ENCODE results near the gene GRIA1. TPM values are rescaled to one million over a fixed set of nuclear protein-coding genes. Genes with fewer than 3 reads are reported as not detected.

GRIA1 gene
- polyA plus RNA-seq, 4 donors = 0.03 to 0.04 TPM; not detected in 2

DNA sequence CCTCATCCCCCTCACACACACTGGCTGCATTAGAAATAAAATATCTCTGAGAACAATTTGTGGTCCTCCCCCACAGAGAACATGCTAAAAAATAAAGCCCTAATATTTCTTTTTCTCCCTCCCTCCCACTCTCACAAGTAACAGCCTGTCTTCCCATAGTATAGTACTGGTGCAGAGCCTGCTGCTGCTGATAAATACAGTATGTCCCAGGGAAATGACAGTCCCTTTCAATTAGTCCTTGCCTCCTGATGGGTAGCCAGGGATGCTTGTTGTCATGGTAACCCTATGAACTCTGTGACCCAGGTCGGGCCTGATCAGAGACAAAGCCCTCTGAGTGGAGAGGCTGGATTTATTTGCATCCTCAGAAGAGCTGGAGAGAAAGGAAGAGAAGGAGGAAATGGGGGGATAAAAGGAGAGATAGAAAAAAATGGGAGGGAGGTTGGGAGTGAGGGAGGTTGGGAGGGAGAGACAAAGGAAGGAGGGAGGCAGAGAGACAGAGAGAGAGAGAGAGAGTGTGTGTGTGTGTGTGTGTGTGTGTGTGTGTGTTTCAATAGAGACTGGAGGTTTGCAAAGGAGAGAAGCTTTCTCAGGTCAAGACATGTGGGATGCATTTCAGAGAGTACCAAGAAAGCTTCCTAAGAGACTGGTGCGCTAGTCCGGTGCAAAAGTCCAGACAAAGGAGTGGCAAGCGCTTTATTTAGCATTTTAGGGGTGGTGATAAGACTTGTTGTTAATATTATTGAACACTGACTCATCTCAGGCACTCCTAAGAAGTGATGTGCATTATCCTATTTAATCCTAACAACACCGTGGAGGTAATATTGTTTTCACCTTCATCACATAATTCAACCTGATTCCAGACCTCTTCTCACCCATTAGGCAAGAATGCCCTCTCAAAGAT, 287.5 kb downstream of the GRIA1 start:
- no peak for FAIRE-seq
- DNase-seq = no peak

DNA sequence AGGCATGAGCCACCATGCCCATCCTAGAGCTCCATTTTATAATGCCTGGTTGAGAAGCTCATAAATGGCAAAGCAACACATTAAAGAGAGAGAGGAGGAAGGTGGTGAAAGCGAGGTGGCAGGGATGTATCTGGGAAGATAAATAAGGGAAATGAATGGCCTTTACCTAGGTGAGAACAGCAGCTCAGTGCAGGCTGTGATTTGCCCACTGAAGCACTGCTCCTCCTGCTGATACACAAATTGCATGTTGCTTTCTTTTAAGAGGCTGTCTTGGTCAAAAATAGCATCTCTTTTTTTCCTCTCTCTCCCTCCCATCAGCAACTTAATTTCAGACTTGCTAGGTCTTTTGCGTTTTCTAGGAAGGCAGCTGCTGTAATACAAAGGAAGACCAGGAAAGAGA, 289.4 kb downstream of the GRIA1 start:
- FAIRE-seq = no peak
- 51 to 73% (median 65%) methylated on average over 2 of the region's 2 CpGs for WGBS, 3 donors

More for the DNA sequence above, 287.5 kb downstream of the GRIA1 start:
- Histone ChIP-seq H3K4me1 (ENCODE audit: control insufficient read depth in 3 of 3, insufficient read depth in 2 of 3, low read depth in 1 of 3, low read length in 2 of 3) (no peaks in the 10 kb centered on the region), H3K27me3 (ENCODE audit: control insufficient read depth in 3 of 3, insufficient read depth in 3 of 3, low read length in 3 of 3) (no peaks in the 10 kb centered on the region), H3K9me3 (ENCODE audit: control insufficient read depth in 2 of 2, insufficient read depth in 1 of 2, low read depth in 1 of 2, low read length in 1 of 2) (no peaks in the 10 kb centered on the region), H3K27ac (ENCODE audit: low read depth in 1 of 3, low read length in 2 of 3) (no peak overlapping the region), H3K4me3 (ENCODE audit: low read depth in 1 of 3, low read length in 3 of 3) (no peak overlapping the region), H3K36me3 (ENCODE audit: control insufficient read depth in 3 of 3, insufficient read depth in 2 of 3, low read depth in 1 of 3, low read length in 3 of 3) (no peaks in the 10 kb centered on the region)
- 40 to 64% (median 43%) methylated on average over 5 of the region's 5 CpGs for WGBS, 3 donors

DNA sequence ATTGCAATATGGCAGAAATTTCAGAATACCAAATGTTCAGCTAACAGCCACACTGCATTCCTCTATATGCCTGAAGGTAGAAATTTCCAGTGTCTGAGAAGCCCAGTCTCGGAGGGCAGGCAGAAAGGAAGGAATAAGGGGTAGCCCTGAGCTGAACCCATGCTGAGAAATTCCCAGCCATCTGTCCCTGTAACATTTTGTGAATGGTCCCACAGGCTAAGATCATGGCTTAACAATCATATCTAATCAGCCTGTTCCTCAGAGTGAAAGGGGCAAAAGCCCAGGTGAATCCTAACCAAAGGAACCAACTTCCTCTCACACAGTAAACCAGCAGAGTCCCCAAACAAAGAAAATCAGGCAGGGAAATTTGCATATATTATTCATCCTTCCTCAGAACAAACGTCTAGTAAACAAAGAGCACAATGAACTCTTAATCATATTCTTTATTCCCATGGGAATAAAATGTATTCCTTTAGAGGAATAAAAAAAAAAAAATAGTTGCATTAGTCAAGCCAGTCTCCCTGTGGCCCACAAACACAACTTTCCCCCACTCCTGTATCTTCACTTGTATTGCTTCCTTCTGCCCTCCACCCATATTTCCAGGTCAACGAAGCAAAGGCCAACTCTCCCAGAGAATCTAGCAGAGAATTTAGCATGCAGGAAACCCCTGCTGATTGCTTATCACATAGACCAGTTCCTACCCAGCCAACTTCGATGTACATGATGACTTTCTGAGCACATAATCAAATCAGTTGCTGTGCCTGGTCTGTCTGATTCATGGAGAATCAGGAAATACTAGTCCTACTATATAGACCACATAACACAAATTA, 290.6 kb downstream of the GRIA1 start:
- Histone ChIP-seq H3K9me3 (ENCODE audit: control insufficient read depth in 2 of 2, insufficient read depth in 1 of 2, low read depth in 1 of 2, low read length in 1 of 2) (no peaks in the 10 kb centered on the region), H3K36me3 (ENCODE audit: control insufficient read depth in 3 of 3, insufficient read depth in 2 of 3, low read depth in 1 of 3, low read length in 3 of 3) (no peaks in the 10 kb centered on the region), H3K27ac (ENCODE audit: low read depth in 1 of 3, low read length in 2 of 3) (no peak overlapping the region), H3K4me1 (ENCODE audit: control insufficient read depth in 3 of 3, insufficient read depth in 2 of 3, low read depth in 1 of 3, low read length in 2 of 3) (no peaks in the 10 kb centered on the region), H3K27me3 (ENCODE audit: control insufficient read depth in 3 of 3, insufficient read depth in 3 of 3, low read length in 3 of 3) (no peaks in the 10 kb centered on the region), H3K4me3 (ENCODE audit: low read depth in 1 of 3, low read length in 3 of 3) (no peak overlapping the region)
- WGBS, 3 donors = 21 to 33% (median 26%) methylated on average over 4 of the region's 4 CpGs
- FAIRE-seq (no peak), DNase-seq (no peak)

More for the DNA sequence above, 289.4 kb downstream of the GRIA1 start:
- no peaks in the 10 kb centered on the region for H3K4me1 ChIP-seq (ENCODE audit: control insufficient read depth in 3 of 3, insufficient read depth in 2 of 3, low read depth in 1 of 3, low read length in 2 of 3)
- H3K27me3 ChIP-seq (ENCODE audit: control insufficient read depth in 3 of 3, insufficient read depth in 3 of 3, low read length in 3 of 3) = no peaks in the 10 kb centered on the region
- H3K9me3 ChIP-seq (ENCODE audit: control insufficient read depth in 2 of 2, insufficient read depth in 1 of 2, low read depth in 1 of 2, low read length in 1 of 2) = no peaks in the 10 kb centered on the region
- no peak for DNase-seq
- no peak overlapping the region for H3K4me3 ChIP-seq (ENCODE audit: low read depth in 1 of 3, low read length in 3 of 3)
- no peak overlapping the region for H3K27ac ChIP-seq (ENCODE audit: low read depth in 1 of 3, low read length in 2 of 3)
- H3K36me3 ChIP-seq (ENCODE audit: control insufficient read depth in 3 of 3, insufficient read depth in 2 of 3, low read depth in 1 of 3, low read length in 3 of 3) = no peaks in the 10 kb centered on the region

DNA sequence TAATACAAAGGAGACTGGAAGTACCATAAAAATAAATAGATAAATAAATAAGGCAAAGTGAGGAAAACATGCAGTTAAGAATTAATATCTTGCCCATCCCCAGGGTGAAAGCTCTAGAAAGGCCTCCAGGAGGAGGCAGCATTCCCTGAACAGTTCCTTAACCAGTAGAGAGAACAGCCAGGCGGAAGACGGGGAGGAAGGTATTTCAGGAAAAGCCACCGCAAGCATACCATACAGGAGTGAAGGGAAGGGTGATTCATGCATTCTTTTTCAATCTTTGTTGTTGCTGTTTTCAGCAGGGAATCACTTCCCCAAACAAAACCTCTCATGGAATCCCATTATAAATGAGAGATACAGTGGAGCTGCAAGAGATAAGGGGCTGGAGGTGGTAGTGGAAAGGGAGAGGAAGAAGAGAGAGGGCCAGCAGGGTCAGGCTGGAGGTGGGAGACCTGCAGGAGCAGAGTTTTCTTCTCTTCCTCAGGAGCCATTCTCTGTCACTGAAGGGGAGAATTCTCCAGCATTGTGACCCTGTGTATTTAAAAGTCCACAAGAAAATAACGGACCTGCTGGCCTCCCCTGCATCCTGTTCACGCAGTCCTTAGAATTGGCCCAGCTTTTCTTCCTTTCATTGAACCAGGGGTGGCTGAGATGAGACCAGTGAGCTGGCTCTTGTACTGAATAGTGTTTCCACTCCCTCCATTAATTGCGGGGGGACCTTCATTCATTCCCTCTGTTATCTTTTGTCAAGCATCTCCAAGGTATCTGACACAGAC, 292.3 kb downstream of the GRIA1 start:
- FAIRE-seq = no peak
- Histone ChIP-seq H3K4me1 (ENCODE audit: control insufficient read depth in 3 of 3, insufficient read depth in 2 of 3, low read depth in 1 of 3, low read length in 2 of 3) (no peaks in the 10 kb centered on the region), H3K27me3 (ENCODE audit: control insufficient read depth in 3 of 3, insufficient read depth in 3 of 3, low read length in 3 of 3) (no peaks in the 10 kb centered on the region), H3K36me3 (ENCODE audit: control insufficient read depth in 3 of 3, insufficient read depth in 2 of 3, low read depth in 1 of 3, low read length in 3 of 3) (no peaks in the 10 kb centered on the region), H3K4me3 (ENCODE audit: low read depth in 1 of 3, low read length in 3 of 3) (no peak overlapping the region), H3K9me3 (ENCODE audit: control insufficient read depth in 2 of 2, insufficient read depth in 1 of 2, low read depth in 1 of 2, low read length in 1 of 2) (no peaks in the 10 kb centered on the region), H3K27ac (ENCODE audit: low read depth in 1 of 3, low read length in 2 of 3) (no peak overlapping the region)
- WGBS, 3 donors = 60 to 73% (median 67%) methylated on average over 6 of the region's 6 CpGs
- no peak for DNase-seq

DNA sequence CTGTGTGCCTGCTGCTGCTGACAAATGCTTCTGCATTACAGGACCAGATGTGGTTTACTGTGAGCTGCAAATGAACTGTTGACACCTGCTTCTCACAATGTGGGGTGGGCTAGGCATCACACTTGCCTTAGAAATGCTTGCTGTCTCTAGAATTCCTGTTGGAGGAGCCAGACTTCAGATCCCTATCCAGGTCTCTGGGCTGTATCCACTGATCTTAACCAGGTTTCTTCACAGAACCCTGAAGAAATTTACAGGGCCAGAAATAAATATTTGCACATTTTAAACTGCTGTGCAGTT, 292.8 kb downstream of the GRIA1 start:
- no peaks in the 10 kb centered on the region for H3K9me3 ChIP-seq (ENCODE audit: control insufficient read depth in 2 of 2, insufficient read depth in 1 of 2, low read depth in 1 of 2, low read length in 1 of 2)
- no peak for DNase-seq
- no peak overlapping the region for H3K4me3 ChIP-seq (ENCODE audit: low read depth in 1 of 3, low read length in 3 of 3)
- FAIRE-seq = no peak
- no peaks in the 10 kb centered on the region for H3K36me3 ChIP-seq (ENCODE audit: control insufficient read depth in 3 of 3, insufficient read depth in 2 of 3, low read depth in 1 of 3, low read length in 3 of 3)
- no peak overlapping the region for H3K27ac ChIP-seq (ENCODE audit: low read depth in 1 of 3, low read length in 2 of 3)
- H3K27me3 ChIP-seq (ENCODE audit: control insufficient read depth in 3 of 3, insufficient read depth in 3 of 3, low read length in 3 of 3) = no peaks in the 10 kb centered on the region
- no peaks in the 10 kb centered on the region for H3K4me1 ChIP-seq (ENCODE audit: control insufficient read depth in 3 of 3, insufficient read depth in 2 of 3, low read depth in 1 of 3, low read length in 2 of 3)

DNA sequence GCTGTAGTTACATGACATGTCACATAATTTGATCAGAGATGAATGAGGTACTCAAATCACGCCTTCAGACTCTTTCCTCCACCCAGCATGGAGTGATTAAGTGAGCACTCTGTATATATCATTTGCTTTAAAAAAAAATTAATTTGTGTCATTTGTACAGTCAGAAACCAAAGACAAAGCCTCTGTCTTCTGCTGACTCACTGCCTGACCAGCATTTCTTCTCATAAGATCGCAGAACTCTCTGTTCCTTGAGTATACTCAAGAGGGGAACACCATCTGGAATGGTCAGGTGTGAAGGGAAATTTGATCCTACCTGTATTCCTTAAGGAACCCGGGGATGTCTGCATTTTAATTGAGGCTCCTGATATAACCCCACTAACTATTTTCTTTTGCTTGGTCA, 293.8 kb downstream of the GRIA1 start:
- H3K36me3 ChIP-seq (ENCODE audit: control insufficient read depth in 3 of 3, insufficient read depth in 2 of 3, low read depth in 1 of 3, low read length in 3 of 3) = no peaks in the 10 kb centered on the region
- no peaks in the 10 kb centered on the region for H3K9me3 ChIP-seq (ENCODE audit: control insufficient read depth in 2 of 2, insufficient read depth in 1 of 2, low read depth in 1 of 2, low read length in 1 of 2)
- FAIRE-seq = no peak
- H3K4me1 ChIP-seq (ENCODE audit: control insufficient read depth in 3 of 3, insufficient read depth in 2 of 3, low read depth in 1 of 3, low read length in 2 of 3) = no peaks in the 10 kb centered on the region
- H3K27ac ChIP-seq (ENCODE audit: low read depth in 1 of 3, low read length in 2 of 3) = no peak overlapping the region
- 69 to 81% (median 70%) methylated on average over 3 of the region's 3 CpGs for WGBS, 3 donors
- no peak overlapping the region for H3K4me3 ChIP-seq (ENCODE audit: low read depth in 1 of 3, low read length in 3 of 3)
- DNase-seq = no peak
- no peaks in the 10 kb centered on the region for H3K27me3 ChIP-seq (ENCODE audit: control insufficient read depth in 3 of 3, insufficient read depth in 3 of 3, low read length in 3 of 3)

DNA sequence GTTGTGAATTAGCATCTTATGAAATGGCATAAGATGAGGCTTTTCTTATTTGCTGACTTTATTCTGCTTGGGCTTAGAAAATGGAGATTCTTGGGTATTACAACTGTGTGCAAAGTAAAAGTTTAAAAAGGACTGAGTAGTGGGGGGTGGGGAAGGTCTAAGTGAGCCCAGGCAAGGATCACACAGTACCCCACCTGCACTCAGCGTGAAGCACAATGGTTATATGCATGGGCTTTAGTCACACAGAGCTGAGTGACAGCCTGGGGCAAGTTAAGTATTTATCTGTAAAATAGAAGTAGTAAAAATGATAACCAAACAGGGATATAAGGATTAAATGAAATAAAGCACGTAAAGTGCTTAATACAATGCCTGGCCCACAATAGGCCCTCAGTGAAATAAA, 300.9 kb downstream of the GRIA1 start:
- no peak overlapping the region for H3K4me3 ChIP-seq (ENCODE audit: low read depth in 1 of 3, low read length in 3 of 3)

DNA sequence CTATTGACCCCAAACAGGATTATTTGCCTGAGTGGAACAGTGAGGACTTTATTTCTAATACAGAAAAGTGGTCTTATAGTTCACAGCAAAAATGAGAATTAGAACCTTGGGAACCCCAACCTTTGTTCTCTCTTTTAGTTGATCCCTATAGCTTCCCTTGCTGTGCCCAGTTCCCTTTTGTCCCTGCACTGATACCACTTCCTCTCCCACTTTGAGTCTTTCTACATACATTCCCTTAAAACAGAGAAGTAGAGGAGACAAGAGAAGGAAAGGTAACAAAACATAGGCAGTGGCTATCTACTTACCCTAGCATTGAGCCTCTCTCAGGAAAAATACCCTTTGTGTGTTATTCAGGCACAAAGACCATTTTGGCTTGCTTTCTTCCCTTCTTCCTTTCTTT, 301.8 kb downstream of the GRIA1 start:
- Histone ChIP-seq H3K27me3 (ENCODE audit: control insufficient read depth in 3 of 3, insufficient read depth in 3 of 3, low read length in 3 of 3) (no peaks in the 10 kb centered on the region), H3K4me1 (ENCODE audit: control insufficient read depth in 3 of 3, insufficient read depth in 2 of 3, low read depth in 1 of 3, low read length in 2 of 3) (no peaks in the 10 kb centered on the region), H3K9me3 (ENCODE audit: control insufficient read depth in 2 of 2, insufficient read depth in 1 of 2, low read depth in 1 of 2, low read length in 1 of 2) (no peaks in the 10 kb centered on the region), H3K4me3 (ENCODE audit: low read depth in 1 of 3, low read length in 3 of 3) (no peak overlapping the region), H3K27ac (ENCODE audit: low read depth in 1 of 3, low read length in 2 of 3) (no peak overlapping the region), H3K36me3 (ENCODE audit: control insufficient read depth in 3 of 3, insufficient read depth in 2 of 3, low read depth in 1 of 3, low read length in 3 of 3) (no peaks in the 10 kb centered on the region)
- DNase-seq = no peak
- FAIRE-seq = no peak

More for the DNA sequence above, 300.9 kb downstream of the GRIA1 start:
- 71 to 84% (median 80%) methylated on average over 2 of the region's 2 CpGs for WGBS, 3 donors
- H3K36me3 ChIP-seq (ENCODE audit: control insufficient read depth in 3 of 3, insufficient read depth in 2 of 3, low read depth in 1 of 3, low read length in 3 of 3) = no peaks in the 10 kb centered on the region
- no peaks in the 10 kb centered on the region for H3K27me3 ChIP-seq (ENCODE audit: control insufficient read depth in 3 of 3, insufficient read depth in 3 of 3, low read length in 3 of 3)
- no peak for DNase-seq
- H3K4me1 ChIP-seq (ENCODE audit: control insufficient read depth in 3 of 3, insufficient read depth in 2 of 3, low read depth in 1 of 3, low read length in 2 of 3) = no peaks in the 10 kb centered on the region
- H3K27ac ChIP-seq (ENCODE audit: low read depth in 1 of 3, low read length in 2 of 3) = no peak overlapping the region
- FAIRE-seq = no peak
- H3K9me3 ChIP-seq (ENCODE audit: control insufficient read depth in 2 of 2, insufficient read depth in 1 of 2, low read depth in 1 of 2, low read length in 1 of 2) = no peaks in the 10 kb centered on the region

Data from small intestine (tissue), 7 donors.